PC-3 (cell line): ENCODE measurements around the gene GABRG3. TPM values are rescaled to one million over a fixed set of nuclear protein-coding genes. Genes with fewer than 3 reads are reported as not detected.

ENCODE experiments used
- ATAC-seq: fragments of 200-7000 bp; cut with Tn5 transposase; 2 replicates; pipeline ENCODE4 v1.9.1; 2020; ENCODE audit warnings: mild to moderate bottlenecking, moderate library complexity
- BruUV-seq: library from RNA; stranded (reverse); fragments of 400-500 nt; replicated peaks from 2 replicates; lab custom pipeline; 2021; lab: Mats Ljungman, UMichigan
- CTCF ChIA-PET: fragments of 300-600 bp; sonication (Branson Sonifier 250); formaldehyde crosslinking; loops from one replicate; lab custom pipeline; 2022; ENCODE audit warnings: antibody characterized with exemption; lab: Charles Lee
- POLR2A ChIA-PET: fragments of 300-600 bp; sonication (Branson Sonifier 250); formaldehyde crosslinking; loops from one replicate; lab custom pipeline; 2022; ENCODE audit warnings: antibody characterized with exemption; ENCODE audit not compliant: unreplicated experiment; lab: Charles Lee
- DNase-seq: peaks from one replicate; pipeline ENCODE4 v3.0.0-alpha.2; 2015
- H2AFZ ChIP-seq: fragments of 300-600 bp; sonication (generic); 2 replicates; pipeline ENCODE4 v1.6.0; 2016; ENCODE audit warnings: antibody characterized with exemption, low read length
- H3F3A ChIP-seq: fragments of 300-600 bp; sonication (generic); one replicate; pipeline ENCODE4 v1.6.0; 2017; ENCODE audit warnings: antibody characterized with exemption, low read length, control low read depth, mild to moderate bottlenecking; ENCODE audit not compliant: unreplicated experiment
- H3K27ac ChIP-seq: fragments of 300-600 bp; sonication (generic); 2 replicates; pipeline ENCODE4 v1.5.1; 2016; ENCODE audit warnings: mild to moderate bottlenecking, low read length
- H3K27me3 ChIP-seq: fragments of 300-600 bp; sonication (generic); 2 replicates; pipeline ENCODE4 v1.6.1; 2016; ENCODE audit warnings: low read length, mixed read lengths
- H3K36me3 ChIP-seq: fragments of 300-600 bp; sonication (generic); 2 replicates; pipeline ENCODE4 v1.6.1; 2016; ENCODE audit warnings: low read depth, mixed run types, low read length, mixed read lengths
- H3K4me1 ChIP-seq: fragments of 300-600 bp; sonication (generic); 2 replicates; pipeline ENCODE4 v1.5.1; 2016; ENCODE audit warnings: low read length; ENCODE audit not compliant: insufficient read depth
- H3K4me2 ChIP-seq: fragments of 300-600 bp; sonication (generic); 2 replicates; pipeline ENCODE4 v1.6.0; 2016; ENCODE audit warnings: low read length
- H3K4me3 ChIP-seq: fragments of 300-600 bp; sonication (generic); 2 replicates; pipeline ENCODE4 v1.5.1; 2016; ENCODE audit warnings: mild to moderate bottlenecking, low read length, mixed read lengths
- H3K79me2 ChIP-seq: fragments of 300-600 bp; sonication (generic); 2 replicates; pipeline ENCODE4 v1.6.1; 2017; ENCODE audit warnings: low read length, mixed read lengths
- H3K9ac ChIP-seq: fragments of 300-600 bp; sonication (generic); 2 replicates; pipeline ENCODE4 v1.6.0; 2016; ENCODE audit warnings: mild to moderate bottlenecking, low read length
- H3K9me2 ChIP-seq: fragments of 300-600 bp; sonication (generic); replicated peaks from 2 replicates; pipeline ENCODE4 v1.6.1; 2016; ENCODE audit warnings: mixed run types, low read length, mixed read lengths
- H3K9me3 ChIP-seq: fragments of 300-600 bp; sonication (generic); 2 replicates; pipeline ENCODE4 v1.6.1; 2016; ENCODE audit warnings: low read length, mixed read lengths
- H4K20me1 ChIP-seq: fragments of 300-600 bp; sonication (generic); 2 replicates; pipeline ENCODE4 v1.6.1; 2016; ENCODE audit warnings: low read length, mixed read lengths
- EZH2 ChIP-seq: fragments of 300-600 bp; sonication (generic); IDR thresholded peaks from one replicate; pipeline ENCODE4 v1.6.1; 2017; ENCODE audit warnings: antibody characterized with exemption, mild to moderate bottlenecking, low read length; ENCODE audit not compliant: unreplicated experiment
- EZH2phosphoT487 ChIP-seq: fragments of 300-600 bp; sonication (generic); IDR thresholded peaks from 2 replicates; pipeline ENCODE4 v1.6.1; 2018; ENCODE audit warnings: mild to moderate bottlenecking, antibody characterized with exemption, low read length, borderline replicate concordance
- intact Hi-C: fragments of 100-400 bp; cut with micrococcal nuclease; formaldehyde crosslinking; loops from 2 replicates; pipeline ENCODE4 v1.9.0; 2023
- total RNA-seq: library from RNA; depleted of rRNA; stranded (reverse); fragments of >200 nt; gene quantifications from 2 replicates; pipeline ENCODE4 v1.2.3, GENCODE V29; 2014
- TF ChIP-seq, protein P1 (sequence below): fragments of 300-600 bp; sonication (generic); conservative IDR thresholded peaks from 2 replicates; pipeline ENCODE4 v1.5.1; 2017; ENCODE audit warnings: antibody characterized with exemption, low read depth, mild to moderate bottlenecking, low read length

The GABRG3 gene
- total RNA-seq, 1 experiment from 2014 or later, result 0.11 TPM

DNA sequence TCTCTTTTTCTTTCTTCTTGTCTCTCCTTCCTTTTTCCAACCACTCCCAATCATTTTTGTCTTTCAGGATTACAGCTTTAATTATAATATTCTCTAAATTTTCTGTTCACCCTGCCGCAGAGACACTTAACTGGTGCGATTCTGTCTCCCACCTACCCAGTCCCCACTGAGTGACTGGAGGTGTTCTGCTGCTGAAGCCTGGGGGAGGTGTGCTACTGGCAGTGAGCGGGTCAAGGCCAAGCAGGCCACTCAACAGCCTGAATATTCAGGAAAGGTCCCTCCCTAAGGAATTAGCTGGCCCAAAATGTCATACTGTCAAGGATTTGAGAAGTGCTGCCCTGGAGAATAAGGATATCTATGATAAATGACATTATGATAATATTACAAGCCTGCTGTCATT, 126.5 kb downstream of the GABRG3 start:
- Histone ChIP-seq H4K20me1 (no peaks in the 10 kb centered on the region), H3K9me3 (0 out of 2 replicates have a peak, but pooled peaks cover 9% of the 10 kb centered on the region), H3K9ac (no peak overlapping the region), H3K4me1 (no peaks in the 10 kb centered on the region), H3K79me2 (no peaks in the 10 kb centered on the region), H3F3A (no peaks in the 10 kb centered on the region), H2AFZ (no peak overlapping the region), H3K9me2 (no peaks in the 10 kb centered on the region), H3K27me3 (no peaks in the 10 kb centered on the region), H3K4me3 (no peak overlapping the region), H3K36me3 (no peaks in the 10 kb centered on the region), H3K4me2 (no peak overlapping the region), H3K27ac (no peak overlapping the region)
- ChIA-PET CTCF (no interaction called here), POLR2A (no interaction called here)
- intact Hi-C loops, result no loop called here
- ATAC-seq (no peak), DNase-seq (no peak)
- no TSS peak for BruUV-seq
- TF ChIP-seq, protein P1, sequence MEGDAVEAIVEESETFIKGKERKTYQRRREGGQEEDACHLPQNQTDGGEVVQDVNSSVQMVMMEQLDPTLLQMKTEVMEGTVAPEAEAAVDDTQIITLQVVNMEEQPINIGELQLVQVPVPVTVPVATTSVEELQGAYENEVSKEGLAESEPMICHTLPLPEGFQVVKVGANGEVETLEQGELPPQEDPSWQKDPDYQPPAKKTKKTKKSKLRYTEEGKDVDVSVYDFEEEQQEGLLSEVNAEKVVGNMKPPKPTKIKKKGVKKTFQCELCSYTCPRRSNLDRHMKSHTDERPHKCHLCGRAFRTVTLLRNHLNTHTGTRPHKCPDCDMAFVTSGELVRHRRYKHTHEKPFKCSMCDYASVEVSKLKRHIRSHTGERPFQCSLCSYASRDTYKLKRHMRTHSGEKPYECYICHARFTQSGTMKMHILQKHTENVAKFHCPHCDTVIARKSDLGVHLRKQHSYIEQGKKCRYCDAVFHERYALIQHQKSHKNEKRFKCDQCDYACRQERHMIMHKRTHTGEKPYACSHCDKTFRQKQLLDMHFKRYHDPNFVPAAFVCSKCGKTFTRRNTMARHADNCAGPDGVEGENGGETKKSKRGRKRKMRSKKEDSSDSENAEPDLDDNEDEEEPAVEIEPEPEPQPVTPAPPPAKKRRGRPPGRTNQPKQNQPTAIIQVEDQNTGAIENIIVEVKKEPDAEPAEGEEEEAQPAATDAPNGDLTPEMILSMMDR, result no peak
- no peak for TF ChIP-seq EZH2
- TF ChIP-seq EZH2phosphoT487, result no peak

DNA sequence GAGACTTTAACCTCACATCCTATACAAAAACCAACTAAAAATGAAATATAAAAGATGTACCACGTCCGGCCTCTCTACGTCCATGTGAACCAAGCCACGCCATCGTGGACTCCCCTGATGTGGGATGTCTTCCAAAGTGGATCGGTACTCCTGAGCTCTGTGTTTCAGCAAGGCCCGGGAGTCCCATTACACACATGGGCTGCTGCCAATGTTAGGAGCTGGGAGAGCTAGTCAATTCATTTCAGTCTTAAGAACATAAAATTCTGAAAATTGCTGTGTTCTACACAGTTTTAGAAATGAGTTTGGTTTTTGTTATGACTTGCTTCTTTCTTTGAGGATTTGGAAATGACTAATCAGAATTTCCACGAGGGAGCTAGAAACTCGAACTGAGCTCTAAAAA, 131.0 kb downstream of the GABRG3 start:
- Histone ChIP-seq H3K4me1 (no peaks in the 10 kb centered on the region), H3K9me2 (no peaks in the 10 kb centered on the region), H3K9me3 (0 out of 2 replicates have a peak, but pooled peaks cover 17% of the 10 kb centered on the region), H3K4me2 (no peak overlapping the region), H3K4me3 (no peak overlapping the region), H4K20me1 (no peaks in the 10 kb centered on the region), H3K79me2 (no peaks in the 10 kb centered on the region), H3K9ac (no peak overlapping the region), H3K36me3 (no peaks in the 10 kb centered on the region), H3K27ac (no peak overlapping the region), H2AFZ (no peak overlapping the region), H3F3A (no peaks in the 10 kb centered on the region), H3K27me3 (no peaks in the 10 kb centered on the region)
- BruUV-seq, result no TSS peak
- POLR2A ChIA-PET, result no interaction called here
- no peak for TF ChIP-seq EZH2
- intact Hi-C loops, result no loop called here
- DNase-seq (no peak), ATAC-seq (no peak)
- CTCF ChIA-PET, result no interaction called here

DNA sequence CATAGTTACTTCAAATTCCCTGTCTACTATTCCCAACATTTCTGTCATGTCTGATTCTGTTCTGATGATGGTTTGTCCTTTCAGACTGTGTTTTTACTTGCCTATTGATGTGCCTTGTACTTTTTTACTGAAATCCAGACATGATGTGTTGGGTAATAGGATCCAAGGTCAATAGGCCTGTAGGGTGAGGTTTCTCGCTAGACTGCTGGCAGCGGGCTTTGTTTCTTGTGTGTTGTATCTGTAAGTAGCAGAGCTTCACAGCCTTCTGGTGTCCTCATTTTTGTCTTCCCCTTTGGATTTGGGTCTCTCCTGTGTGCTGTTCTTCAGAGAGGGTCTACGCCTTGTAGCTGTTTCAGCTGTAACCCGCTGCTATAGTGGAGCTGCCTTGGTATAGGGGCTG, 140.3 kb downstream of the GABRG3 start:
- H3K79me2 ChIP-seq, result no peaks in the 10 kb centered on the region
- POLR2A ChIA-PET, result no interaction called here
- ATAC-seq, result no peak
- no peaks in the 10 kb centered on the region for H3F3A ChIP-seq
- no TSS peak for BruUV-seq
- H2AFZ ChIP-seq, result no peak overlapping the region
- H3K4me3 ChIP-seq, result no peak overlapping the region
- H3K27me3 ChIP-seq, result no peaks in the 10 kb centered on the region
- H3K4me1 ChIP-seq, result no peaks in the 10 kb centered on the region
- no peaks in the 10 kb centered on the region for H3K9me2 ChIP-seq
- no peak overlapping the region for H3K4me2 ChIP-seq
- TF ChIP-seq EZH2, result no peak
- TF ChIP-seq, protein P1, result no peak
- no peak for TF ChIP-seq EZH2phosphoT487
- no peak for DNase-seq
- no peaks in the 10 kb centered on the region for H3K36me3 ChIP-seq
- 0 out of 2 replicates have a peak, but pooled peaks cover 8% of the 10 kb centered on the region for H3K9me3 ChIP-seq
- CTCF ChIA-PET, result no interaction called here
- no peaks in the 10 kb centered on the region for H4K20me1 ChIP-seq
- H3K9ac ChIP-seq, result no peak overlapping the region
- H3K27ac ChIP-seq, result no peak overlapping the region
- intact Hi-C loops, result no loop called here
